Activated T-helper 1 cell treated with anti-CD3 and anti-CD28 coated beads, Interleukin-12 subunit alpha, Interleukin-12 subunit beta, Interleukin-2, Interleukin-4 antibody, amounts not matched to agents 30 ng/mL and 10 ng/mL and 1 ng/mL, durations not matched to agents 14 hours and 24 hours and 36 hours (primary cell): ENCODE results near the gene LRRIQ1. TPM values are rescaled to one million over a fixed set of nuclear protein-coding genes. Genes with fewer than 3 reads are reported as not detected.
"Not testable (repeated sequence)": the region's sequence is repeated elsewhere in the genome, so short reads cannot be mapped to it uniquely, and the experiment has no call there.

ENCODE experiments used
- DNase-seq: peaks from one replicate; pipeline ENCODE4 v3.0.0; 2021; ENCODE audit warnings: low spot score
- H3K27ac Mint-ChIP-seq: one replicate; pipeline ENCODE4 v1.8.0; 2021; ENCODE audit warnings: mild to moderate bottlenecking, mixed read lengths
- H3K27me3 Mint-ChIP-seq: one replicate; pipeline ENCODE4 v1.8.0; 2022; ENCODE audit warnings: mild to moderate bottlenecking, moderate library complexity, mixed read lengths; ENCODE audit not compliant: insufficient read depth
- H3K36me3 Mint-ChIP-seq: one replicate; pipeline ENCODE4 v1.8.0; 2021; ENCODE audit warnings: low read depth, mixed read lengths
- H3K4me1 Mint-ChIP-seq: one replicate; pipeline ENCODE4 v1.8.0; 2021; ENCODE audit warnings: low read depth, mixed read lengths
- H3K4me3 Mint-ChIP-seq: one replicate; pipeline ENCODE4 v1.8.0; 2021; ENCODE audit warnings: mild to moderate bottlenecking, moderate library complexity, mixed read lengths
- H3K9me3 Mint-ChIP-seq: one replicate; pipeline ENCODE4 v1.8.0; 2021; ENCODE audit warnings: mixed read lengths
- intact Hi-C: fragments of 100-400 bp; cut with micrococcal nuclease; formaldehyde crosslinking; loops from one replicate; pipeline ENCODE4 v1.15.1; 2024
- total RNA-seq: library from RNA; stranded (reverse); gene quantifications from 2 replicates; pipeline ENCODE4 v1.2.3, GENCODE V29; 2022

The LRRIQ1 gene, protein sequence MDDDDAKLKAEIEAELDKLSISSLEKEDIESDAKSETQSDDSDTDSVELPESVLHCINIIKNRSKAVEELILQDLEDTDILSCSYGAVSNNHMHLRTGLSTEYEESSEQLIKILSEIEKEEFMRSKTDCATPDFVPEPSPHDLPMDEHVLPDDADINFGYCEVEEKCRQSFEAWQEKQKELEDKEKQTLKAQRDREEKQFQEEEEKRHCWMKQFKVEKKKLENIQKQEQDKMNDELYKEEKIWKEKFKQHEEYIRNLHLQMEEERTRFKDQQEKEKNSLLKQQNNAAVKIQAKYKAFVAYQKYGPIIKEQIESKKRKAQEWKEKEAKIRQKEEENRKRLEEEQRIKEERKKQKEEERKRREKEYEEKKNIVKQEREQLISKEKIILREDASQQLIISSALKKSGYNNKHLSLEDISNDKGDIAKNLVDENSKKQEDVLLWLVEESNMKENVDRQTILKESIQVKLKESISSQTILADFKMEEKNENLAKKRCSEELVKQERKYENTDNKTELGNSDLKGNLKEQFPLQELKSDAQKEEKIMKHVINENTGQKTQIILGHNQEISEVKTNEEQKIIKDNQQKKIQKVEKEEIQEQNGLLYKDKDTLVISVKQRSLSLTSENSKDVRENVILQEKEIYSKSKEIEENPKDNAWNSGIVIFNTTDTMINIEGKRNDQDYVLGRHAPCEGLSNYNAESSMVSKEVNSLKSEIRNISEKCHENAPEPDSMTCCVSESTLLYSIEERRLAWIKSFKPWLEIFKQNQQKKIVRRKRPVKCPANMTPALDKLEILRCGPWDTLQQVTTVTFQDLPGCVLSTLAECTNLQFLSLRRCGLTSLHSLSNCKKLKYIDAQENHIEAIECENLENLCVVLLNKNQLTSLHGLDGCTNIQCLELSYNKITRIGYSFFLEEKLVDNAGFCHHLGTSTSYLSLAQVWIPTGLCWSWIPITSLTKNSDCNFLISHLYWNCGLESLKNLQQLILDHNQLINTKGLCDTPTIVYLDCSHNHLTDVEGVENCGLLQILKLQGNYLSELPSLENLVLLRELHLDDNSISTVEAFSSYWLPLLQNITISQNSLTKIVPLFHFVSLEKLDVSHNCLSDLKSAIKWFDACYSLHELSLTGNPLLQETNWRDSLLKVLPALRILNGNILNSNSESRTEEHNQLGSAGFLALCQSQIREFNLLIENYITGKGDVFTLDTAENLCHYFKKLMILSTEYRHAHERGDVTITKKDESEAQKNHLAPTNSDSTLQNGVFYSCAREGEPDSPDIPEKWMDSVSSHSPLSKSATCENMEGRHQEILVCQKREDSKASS (N-terminal part only)
- not detected in 2 replicates for total RNA-seq

DNA sequence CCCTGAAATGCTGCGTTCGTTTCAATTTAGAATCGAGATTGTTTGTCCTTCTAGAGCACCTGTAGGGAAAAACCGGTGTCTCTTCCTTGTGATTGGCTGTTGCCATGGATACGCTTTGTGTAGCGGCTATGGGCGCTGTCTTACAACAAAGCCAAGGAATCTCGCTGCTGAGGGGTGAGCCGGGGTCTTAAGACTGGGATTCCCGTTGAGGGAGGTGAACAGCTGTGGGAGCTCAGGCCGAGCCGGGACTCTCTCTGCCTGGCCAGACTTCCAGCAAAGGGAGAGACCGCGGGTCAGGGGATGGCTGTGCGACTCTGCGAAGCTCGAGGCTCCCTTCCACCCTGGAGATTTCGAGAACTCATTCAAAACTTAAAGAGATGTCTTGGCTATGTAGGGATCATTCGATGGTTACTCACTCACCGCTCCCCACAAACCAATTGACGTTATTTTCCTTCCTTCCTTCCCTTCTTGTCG lies at the start of gene LRRIQ1, which contains the start of gene TSPAN19:
LRRIQ1 (plus strand) TSS at position 118 of the 474 bp plus-strand sequence. CDS start 1,826 bp downstream, outside the sequence.
TSPAN19 (minus strand) TSS at position 44 of the 474 bp plus-strand sequence. CDS start 6,331 bp downstream, outside the sequence.
- Mint-ChIP-seq H3K27ac (peak within 1 kb of the TSS; percentile 40), H3K4me1 (peaks cover 6% of the 10 kb centered on the region), H3K36me3 (no peaks in the 10 kb centered on the region), H3K27me3 (peaks cover 3% of the 10 kb centered on the region), H3K9me3 (no peaks in the 10 kb centered on the region), H3K4me3 (peak within 1 kb of the TSS; percentile 73)
- intact Hi-C loops, result no loop called here
- DNase-seq, result peak; percentile 22

DNA sequence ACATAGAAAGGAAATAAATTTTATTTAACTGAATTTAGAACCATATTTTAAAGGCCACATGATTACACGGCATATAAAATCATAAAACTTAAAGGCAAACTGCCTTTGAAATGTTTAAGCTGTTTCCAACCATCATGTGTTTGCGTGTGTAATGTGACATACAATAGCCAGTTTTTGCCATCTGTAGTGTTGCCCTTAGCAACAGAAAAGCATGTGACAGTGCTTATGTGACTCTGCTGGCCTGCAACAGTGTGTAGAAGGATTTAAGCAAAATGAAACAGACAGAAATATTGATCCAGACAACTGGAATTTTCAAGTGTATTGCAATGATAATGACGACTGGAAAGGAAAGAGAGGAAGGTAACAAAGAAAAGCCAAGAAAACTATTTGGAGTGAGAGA lies 49.6 kb upstream of the LRRIQ1 start:
- Mint-ChIP-seq H3K9me3 (no peaks in the 10 kb centered on the region), H3K27me3 (no peaks in the 10 kb centered on the region), H3K36me3 (no peaks in the 10 kb centered on the region), H3K27ac (no peak overlapping the region), H3K4me1 (no peaks in the 10 kb centered on the region), H3K4me3 (no peak overlapping the region)
- no peak for DNase-seq
- intact Hi-C loops, result no loop called here

DNA sequence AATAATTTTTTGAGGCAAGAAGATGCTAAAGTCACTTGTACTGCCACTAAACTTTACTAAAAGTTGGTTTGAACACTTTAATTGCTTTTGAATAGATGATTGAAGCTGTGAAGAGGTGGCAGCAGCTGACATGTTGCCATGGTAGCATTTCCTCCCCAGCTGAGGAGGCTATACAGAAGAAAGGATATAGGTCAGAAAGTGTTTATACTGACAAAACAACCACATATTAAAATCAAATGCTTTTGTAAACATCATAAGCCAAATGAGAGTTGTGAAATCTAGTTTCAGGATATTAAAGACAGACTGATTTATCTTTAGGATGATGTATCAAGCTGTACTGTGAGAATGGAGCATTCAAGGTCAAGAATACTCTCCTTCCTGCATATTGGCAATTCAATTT lies 41.7 kb upstream of the LRRIQ1 start:
- intact Hi-C loops, result no loop called here
- DNase-seq, result no peak
- no peaks in the 10 kb centered on the region for H3K27me3 Mint-ChIP-seq
- H3K36me3 Mint-ChIP-seq, result no peaks in the 10 kb centered on the region
- no peaks in the 10 kb centered on the region for H3K9me3 Mint-ChIP-seq
- H3K27ac Mint-ChIP-seq, result no peak overlapping the region
- no peak overlapping the region for H3K4me3 Mint-ChIP-seq
- H3K4me1 Mint-ChIP-seq, result no peaks in the 10 kb centered on the region

DNA sequence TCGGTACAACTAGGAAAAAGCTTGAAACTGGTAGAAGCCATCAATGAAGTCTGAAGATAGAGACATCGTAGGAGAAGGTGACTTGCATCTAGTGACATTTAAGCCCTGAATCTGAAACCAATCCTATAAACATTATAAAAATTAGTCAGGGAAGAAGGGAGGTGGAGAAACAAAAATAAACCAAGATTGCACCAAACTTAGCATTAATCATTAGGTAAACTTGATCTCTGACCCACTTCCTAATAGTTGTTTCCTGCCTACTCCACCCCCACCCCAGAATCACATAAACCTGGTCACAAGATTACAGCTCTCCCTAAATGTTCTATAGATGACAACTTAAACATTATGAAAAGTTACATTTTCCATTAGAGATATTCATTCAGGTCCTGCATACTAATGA lies 40.5 kb upstream of the LRRIQ1 start:
- Mint-ChIP-seq H3K4me1 (no peaks in the 10 kb centered on the region), H3K36me3 (no peaks in the 10 kb centered on the region), H3K4me3 (no peak overlapping the region), H3K27ac (no peak overlapping the region), H3K27me3 (no peaks in the 10 kb centered on the region), H3K9me3 (no peaks in the 10 kb centered on the region)
- no peak for DNase-seq
- intact Hi-C loops, result no loop called here

DNA sequence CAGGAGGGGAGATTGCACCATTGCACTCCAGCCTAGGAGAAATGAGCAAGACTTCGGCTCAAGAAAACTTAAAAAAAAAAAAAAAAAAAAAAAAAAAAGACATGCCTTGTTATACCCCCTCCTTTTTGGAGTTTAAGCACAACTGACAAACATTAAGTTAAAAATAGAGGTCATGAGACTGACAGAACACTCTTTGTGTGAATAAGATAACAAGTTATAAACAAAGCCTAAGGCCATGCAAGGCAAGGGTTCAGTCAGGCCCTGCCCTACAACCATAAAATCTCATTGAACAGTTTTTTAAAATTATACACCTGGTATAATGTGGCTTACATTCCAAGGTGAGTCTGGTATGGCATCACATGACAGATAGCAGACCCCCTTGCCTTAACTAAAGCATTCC lies 39.4 kb upstream of the LRRIQ1 start:
- intact Hi-C loops, result no loop called here
- no peaks in the 10 kb centered on the region for H3K27me3 Mint-ChIP-seq
- H3K4me3 Mint-ChIP-seq, result no peak overlapping the region
- no peaks in the 10 kb centered on the region for H3K36me3 Mint-ChIP-seq
- H3K9me3 Mint-ChIP-seq, result no peaks in the 10 kb centered on the region
- no peak for DNase-seq
- no peak overlapping the region for H3K27ac Mint-ChIP-seq
- no peaks in the 10 kb centered on the region for H3K4me1 Mint-ChIP-seq

DNA sequence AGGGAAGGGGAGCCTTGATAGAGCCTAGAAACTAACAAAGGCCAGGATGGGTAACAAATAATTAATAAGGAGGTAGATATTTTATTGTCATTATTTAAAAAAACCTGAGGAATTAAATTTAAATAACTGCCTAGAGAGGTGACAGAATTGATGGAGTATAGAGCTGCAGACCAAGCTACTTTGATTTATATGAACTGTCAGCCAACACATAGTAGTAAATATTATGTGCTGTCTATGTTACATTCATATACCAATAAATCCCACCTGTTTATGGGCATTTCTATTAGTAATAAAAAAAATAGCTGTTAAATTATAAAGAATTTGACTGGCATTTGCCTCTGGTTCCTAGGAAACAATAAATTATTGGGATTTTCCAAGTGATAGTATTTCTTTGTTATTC lies 37.8 kb upstream of the LRRIQ1 start:
- Mint-ChIP-seq H3K9me3 (no peaks in the 10 kb centered on the region), H3K4me3 (no peak overlapping the region), H3K27me3 (no peaks in the 10 kb centered on the region), H3K36me3 (no peaks in the 10 kb centered on the region), H3K27ac (no peak overlapping the region), H3K4me1 (no peaks in the 10 kb centered on the region)
- no peak for DNase-seq
- intact Hi-C loops, result no loop called here

DNA sequence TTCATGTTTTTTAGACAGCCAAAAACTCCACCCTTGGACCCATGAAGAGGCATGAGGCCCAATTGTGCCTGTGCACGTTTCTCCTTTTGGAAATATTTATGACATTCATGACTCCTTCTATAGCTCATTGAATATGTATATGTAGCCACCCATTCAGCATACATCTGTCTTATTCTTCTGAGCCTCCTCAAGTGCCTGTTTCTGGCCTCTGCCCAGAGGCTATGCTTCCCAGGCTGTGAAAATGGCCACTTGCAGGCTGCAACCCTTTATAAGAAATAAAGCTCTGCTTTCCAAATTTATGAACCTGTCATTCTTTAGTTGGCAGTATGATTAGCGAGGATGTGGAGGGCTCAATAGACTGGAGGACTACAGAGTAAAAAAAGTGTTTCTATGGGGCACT lies 35.4 kb upstream of the LRRIQ1 start:
- Mint-ChIP-seq H3K27me3 (no peaks in the 10 kb centered on the region), H3K27ac (no peak overlapping the region), H3K4me3 (no peak overlapping the region), H3K4me1 (no peaks in the 10 kb centered on the region), H3K9me3 (no peaks in the 10 kb centered on the region), H3K36me3 (no peaks in the 10 kb centered on the region)
- DNase-seq, result no peak
- intact Hi-C loops, result no loop called here

DNA sequence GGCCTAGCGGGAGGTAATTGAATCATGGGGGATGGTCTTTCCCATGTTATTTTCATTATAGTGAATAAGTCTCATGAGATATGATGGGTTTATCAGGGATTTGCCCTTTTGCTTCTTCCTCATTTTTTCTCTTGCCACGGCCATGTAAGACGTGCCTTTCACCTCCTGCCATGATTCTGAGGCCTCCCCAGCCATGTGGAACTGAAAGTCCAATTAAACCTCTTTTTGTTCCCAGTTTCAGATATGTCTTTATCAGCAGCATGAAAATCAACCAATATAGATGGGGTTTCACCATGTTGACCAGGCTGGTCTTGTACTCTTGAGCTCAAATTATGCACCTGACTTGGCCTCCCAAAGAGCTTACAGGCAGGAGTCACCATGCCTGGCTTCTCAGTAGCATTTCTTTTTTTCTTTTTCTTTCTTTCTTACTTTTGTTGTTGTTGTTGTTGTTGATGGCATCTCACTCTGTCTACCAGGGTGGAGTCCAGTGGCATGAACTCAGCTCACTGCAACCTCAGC lies 33.3 kb upstream of the LRRIQ1 start:
- Mint-ChIP-seq H3K9me3 (no peaks in the 10 kb centered on the region), H3K27me3 (no peaks in the 10 kb centered on the region), H3K27ac (no peak overlapping the region), H3K36me3 (no peaks in the 10 kb centered on the region), H3K4me3 (no peak overlapping the region), H3K4me1 (no peaks in the 10 kb centered on the region)
- intact Hi-C loops, result no loop called here
- no peak for DNase-seq

DNA sequence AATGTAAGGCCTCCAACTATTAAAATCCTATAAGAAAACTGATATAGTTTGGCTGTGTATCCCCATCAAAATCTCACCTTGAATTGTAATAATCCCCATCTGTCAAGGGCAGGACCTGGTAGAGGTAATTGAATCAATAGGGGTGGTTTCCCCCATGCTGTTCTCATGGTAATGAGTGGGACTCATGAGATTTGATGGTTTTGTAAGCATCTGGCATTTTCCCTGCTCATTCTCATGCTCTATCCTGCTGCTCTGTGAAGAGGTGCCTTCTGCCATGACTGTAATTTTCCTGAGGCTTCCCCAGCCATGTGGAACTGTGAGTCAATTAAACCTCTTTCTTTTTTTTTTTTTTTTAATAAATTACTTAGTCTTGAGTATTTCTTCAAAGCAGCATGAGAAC lies 31.9 kb upstream of the LRRIQ1 start:
- Mint-ChIP-seq H3K4me1 (no peaks in the 10 kb centered on the region), H3K27ac (no peak overlapping the region), H3K27me3 (no peaks in the 10 kb centered on the region), H3K36me3 (no peaks in the 10 kb centered on the region), H3K4me3 (no peak overlapping the region), H3K9me3 (no peaks in the 10 kb centered on the region)
- no peak for DNase-seq
- intact Hi-C loops, result no loop called here

DNA sequence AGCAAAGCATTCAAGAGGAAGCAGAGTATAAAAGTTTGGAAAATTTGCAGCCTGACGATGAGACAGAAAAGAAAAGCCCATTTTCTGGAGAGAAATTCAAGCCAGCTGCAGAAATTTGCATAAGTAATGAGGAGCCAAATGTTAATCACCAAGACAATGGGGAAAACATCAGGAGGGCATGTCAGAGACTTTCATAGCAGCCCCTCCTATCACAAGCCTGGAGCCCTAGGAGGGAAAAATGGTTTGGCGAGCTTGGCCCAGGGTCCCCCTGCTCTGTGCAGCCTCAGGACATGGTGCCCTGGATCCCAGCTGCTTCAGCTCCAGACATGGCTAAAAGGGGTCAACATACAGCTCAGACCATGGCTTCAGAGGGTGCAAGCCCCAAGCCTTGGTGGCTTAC lies 31.1 kb upstream of the LRRIQ1 start:
- H3K4me1 Mint-ChIP-seq, H3K9me3 Mint-ChIP-seq, intact Hi-C loops, H3K27ac Mint-ChIP-seq, DNase-seq, H3K4me3 Mint-ChIP-seq, H3K36me3 Mint-ChIP-seq, H3K27me3 Mint-ChIP-seq: not testable (repeated sequence)

DNA sequence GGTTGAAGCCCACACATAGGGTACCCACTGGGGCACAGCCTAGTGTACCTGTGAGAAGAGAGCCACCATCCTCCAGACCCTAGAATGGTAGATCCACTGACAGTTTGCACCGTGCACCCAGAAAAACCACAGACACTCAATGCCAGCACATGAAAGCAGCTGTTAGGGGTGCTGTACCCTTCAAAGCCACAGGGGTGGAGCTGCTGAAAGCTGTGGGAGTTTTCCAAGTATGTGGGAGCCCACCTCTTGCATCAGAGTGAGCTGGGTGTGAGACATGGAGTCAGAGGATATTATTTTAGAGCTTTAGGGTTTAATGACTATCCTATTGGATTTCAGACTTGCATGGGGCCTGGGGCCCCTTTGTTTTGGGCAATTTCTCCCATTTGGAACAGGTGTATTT lies 30.5 kb upstream of the LRRIQ1 start:
- DNase-seq, result no peak
- H3K27me3 Mint-ChIP-seq, result no peaks in the 10 kb centered on the region

DNA sequence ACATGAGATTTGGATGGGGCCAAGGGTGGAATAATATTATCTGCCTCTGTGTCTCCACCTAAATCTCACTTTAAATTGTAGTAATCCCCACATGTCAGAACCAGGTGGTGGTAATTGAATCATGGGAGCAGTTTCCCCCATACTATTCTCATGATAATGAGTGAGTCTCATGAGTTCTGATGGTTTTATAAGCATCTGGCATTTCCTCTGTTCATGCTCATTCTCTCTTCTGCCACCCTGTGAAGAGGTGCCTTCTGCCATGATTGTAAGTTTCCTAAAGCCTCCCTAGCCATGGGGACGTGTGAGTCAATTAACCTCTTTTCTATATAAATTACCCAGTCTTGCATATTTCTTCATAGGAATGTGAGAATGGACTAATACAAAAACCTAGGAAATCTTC lies 29.9 kb upstream of the LRRIQ1 start:
- intact Hi-C loops, result no loop called here
- no peaks in the 10 kb centered on the region for H3K36me3 Mint-ChIP-seq
- H3K27ac Mint-ChIP-seq, result no peak overlapping the region
- DNase-seq, result no peak
- no peak overlapping the region for H3K4me3 Mint-ChIP-seq
- no peaks in the 10 kb centered on the region for H3K4me1 Mint-ChIP-seq
- H3K27me3 Mint-ChIP-seq, result no peaks in the 10 kb centered on the region
- H3K9me3 Mint-ChIP-seq, result no peaks in the 10 kb centered on the region

More for the DNA sequence above, 30.5 kb upstream of the LRRIQ1 start:
- Mint-ChIP-seq H3K4me3 (no peak overlapping the region), H3K36me3 (no peaks in the 10 kb centered on the region), H3K4me1 (no peaks in the 10 kb centered on the region), H3K27ac (no peak overlapping the region), H3K9me3 (no peaks in the 10 kb centered on the region)
- intact Hi-C loops, result no loop called here
